ENCODE results near the gene ABO. TPM values are rescaled to one million over a fixed set of nuclear protein-coding genes. Genes with fewer than 3 reads are reported as not detected.

Gene ABO
- total and polyA plus RNA-seq, 9 donors, result 16.0 to 27.7 (median 21.1) TPM

DNA sequence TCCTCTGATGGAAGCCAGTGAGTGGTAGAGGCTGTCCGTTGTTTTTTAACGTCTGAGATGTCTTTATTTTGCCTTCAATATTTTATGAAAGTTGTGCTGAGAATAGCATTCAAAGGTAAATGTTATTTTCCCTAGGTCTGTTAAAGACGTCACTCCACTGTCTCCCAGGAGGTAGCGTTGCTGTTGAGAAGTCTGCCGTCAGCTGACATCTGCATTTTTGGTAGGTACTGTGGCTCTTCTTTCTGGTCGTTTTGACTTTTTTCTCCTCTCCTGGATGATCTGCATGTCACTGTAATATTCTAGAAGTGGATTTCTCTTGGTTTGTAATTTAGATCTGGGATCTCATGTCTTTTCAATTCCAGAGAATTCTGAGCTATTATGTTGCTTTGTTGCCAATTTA, 34.6 kb upstream of the ABO start:
- no peaks in the 10 kb centered on the region for H3K4me1 ChIP-seq (ENCODE audit: insufficient read depth)
- DNase-seq, result no peak
- 76 to 83% (median 81%) methylated on average over 6 of the region's 6 CpGs for WGBS, 3 donors
- H3K36me3 ChIP-seq, result no peaks in the 10 kb centered on the region
- H3K27me3 ChIP-seq, result no peaks in the 10 kb centered on the region
- intact Hi-C loops (cut with DNase I), result no loop called here
- no peak overlapping the region for H3K4me3 ChIP-seq
- no peak for TF ChIP-seq EP300 (IDR thresholded peaks at IDR 0.05)
- TF ChIP-seq, protein P1, sequence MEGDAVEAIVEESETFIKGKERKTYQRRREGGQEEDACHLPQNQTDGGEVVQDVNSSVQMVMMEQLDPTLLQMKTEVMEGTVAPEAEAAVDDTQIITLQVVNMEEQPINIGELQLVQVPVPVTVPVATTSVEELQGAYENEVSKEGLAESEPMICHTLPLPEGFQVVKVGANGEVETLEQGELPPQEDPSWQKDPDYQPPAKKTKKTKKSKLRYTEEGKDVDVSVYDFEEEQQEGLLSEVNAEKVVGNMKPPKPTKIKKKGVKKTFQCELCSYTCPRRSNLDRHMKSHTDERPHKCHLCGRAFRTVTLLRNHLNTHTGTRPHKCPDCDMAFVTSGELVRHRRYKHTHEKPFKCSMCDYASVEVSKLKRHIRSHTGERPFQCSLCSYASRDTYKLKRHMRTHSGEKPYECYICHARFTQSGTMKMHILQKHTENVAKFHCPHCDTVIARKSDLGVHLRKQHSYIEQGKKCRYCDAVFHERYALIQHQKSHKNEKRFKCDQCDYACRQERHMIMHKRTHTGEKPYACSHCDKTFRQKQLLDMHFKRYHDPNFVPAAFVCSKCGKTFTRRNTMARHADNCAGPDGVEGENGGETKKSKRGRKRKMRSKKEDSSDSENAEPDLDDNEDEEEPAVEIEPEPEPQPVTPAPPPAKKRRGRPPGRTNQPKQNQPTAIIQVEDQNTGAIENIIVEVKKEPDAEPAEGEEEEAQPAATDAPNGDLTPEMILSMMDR (IDR thresholded peaks at IDR 0.05), result no peak
- no peak for TF ChIP-seq POLR2A (IDR thresholded peaks at IDR 0.05)
- H3K9me3 ChIP-seq, result no peaks in the 10 kb centered on the region
- H3K27ac ChIP-seq, result no peak overlapping the region

DNA sequence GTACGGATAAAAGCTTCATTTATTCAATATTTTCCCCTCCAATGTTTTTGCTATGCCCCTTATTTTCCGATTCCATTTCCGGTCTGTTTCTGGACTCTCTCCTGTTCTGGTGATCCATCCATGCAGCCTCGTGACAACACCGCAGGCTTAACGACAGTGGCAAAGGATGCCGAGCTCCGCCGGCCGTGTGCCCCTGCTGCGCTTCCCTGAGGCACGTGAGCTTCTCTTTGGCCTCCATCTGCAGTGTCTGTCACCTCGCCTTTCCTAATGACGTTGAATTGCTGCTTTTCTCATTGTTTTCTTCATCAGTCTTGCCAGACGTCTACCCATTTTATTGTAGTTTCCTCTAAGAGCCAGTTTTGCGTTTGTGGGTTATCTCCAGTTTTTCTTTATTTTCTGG, 32.3 kb upstream of the ABO start:
- TF ChIP-seq POLR2A (IDR thresholded peaks at IDR 0.05), result no peak
- TF ChIP-seq EP300 (IDR thresholded peaks at IDR 0.05), result no peak
- no peak overlapping the region for H3K4me3 ChIP-seq
- H3K27me3 ChIP-seq, result no peaks in the 10 kb centered on the region
- H3K36me3 ChIP-seq, result no peaks in the 10 kb centered on the region
- H3K9me3 ChIP-seq, result no peaks in the 10 kb centered on the region
- intact Hi-C loops (cut with DNase I), result no loop called here
- H3K27ac ChIP-seq, result no peak overlapping the region
- H3K4me1 ChIP-seq (ENCODE audit: insufficient read depth), result no peaks in the 10 kb centered on the region
- 67 to 73% (median 67%) methylated on average over 16 of the region's 16 CpGs for WGBS, 3 donors
- DNase-seq, result no peak

DNA sequence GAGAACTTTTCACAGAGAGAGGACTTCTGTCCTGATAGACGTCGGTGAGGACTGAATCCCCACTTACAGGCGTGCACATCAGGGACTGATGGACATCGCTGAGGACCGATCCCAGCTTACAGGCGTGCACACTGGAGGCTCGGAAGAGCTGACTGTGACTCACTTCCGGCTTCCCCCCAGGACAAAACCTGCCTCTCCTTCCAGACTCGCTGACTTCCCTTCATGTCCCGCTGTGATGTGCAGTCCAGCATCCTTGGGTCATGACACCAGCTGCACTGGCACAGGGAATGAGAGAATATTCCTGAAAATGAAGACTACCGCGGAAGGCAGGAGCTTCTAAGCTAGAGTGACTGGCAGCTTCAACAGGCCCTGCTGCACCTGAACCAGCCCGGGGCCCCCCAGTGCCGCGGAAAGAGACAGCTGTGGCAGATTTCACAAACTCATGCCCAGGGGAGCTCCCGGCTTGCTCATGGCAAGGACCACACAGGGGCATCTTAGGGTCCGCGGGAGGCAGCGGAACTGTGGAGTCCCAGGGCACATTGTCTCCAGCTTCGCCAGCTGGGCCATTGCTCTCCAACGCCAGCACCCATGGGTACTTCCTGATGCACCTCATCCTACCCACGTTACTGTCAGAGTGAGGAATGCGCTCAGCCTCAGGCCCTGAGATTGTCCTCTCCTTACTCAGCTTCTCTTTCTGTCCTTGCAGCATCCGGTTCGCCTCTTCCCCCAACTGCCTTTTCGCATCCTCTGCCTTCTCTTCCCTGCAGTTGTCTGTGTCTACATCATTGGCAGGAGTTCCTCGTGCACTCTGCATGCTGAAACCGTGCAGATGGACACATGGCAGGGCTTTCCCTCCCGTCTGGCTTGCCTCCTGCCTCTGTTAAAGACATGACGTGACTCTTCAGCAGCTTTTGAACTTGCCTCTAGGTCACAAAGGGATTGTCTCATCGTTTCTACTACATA, 31.5 kb upstream of the ABO start:
- Histone ChIP-seq H3K27ac (no peak overlapping the region), H3K4me1 (ENCODE audit: insufficient read depth) (no peaks in the 10 kb centered on the region), H3K4me3 (no peak overlapping the region), H3K9me3 (no peaks in the 10 kb centered on the region), H3K36me3 (no peaks in the 10 kb centered on the region), H3K27me3 (no peaks in the 10 kb centered on the region)
- intact Hi-C loops (cut with DNase I), result no loop called here
- TF ChIP-seq, protein P1 (IDR thresholded peaks at IDR 0.05), result no peak
- TF ChIP-seq EP300 (IDR thresholded peaks at IDR 0.05) (no peak), POLR2A (IDR thresholded peaks at IDR 0.05) (no peak)
- DNase-seq, result no peak
- 66 to 73% (median 68%) methylated on average over 29 to 31 of the region's 31 CpGs for WGBS, 3 donors

DNA sequence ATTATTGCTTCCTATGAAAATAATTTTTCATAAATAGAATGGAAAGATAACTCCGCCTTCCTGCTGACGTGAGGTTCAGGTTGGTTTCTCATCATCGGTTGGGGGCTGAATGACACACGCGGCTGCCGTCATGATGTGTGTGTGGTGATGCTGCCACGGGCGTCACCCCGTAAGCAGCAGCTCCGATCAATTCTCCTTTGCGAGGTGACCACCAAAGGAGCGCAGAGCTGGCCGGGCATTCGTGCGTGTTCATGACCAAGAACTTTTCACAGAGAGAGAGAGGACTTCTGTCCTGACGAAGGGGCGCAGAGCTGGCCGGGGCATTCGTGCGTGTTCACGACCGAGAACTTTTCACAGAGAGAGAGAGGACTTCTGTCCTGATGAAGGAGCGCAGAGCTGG, 30.7 kb upstream of the ABO start:
- no peaks in the 10 kb centered on the region for H3K27me3 ChIP-seq
- no peak overlapping the region for H3K4me3 ChIP-seq
- no peaks in the 10 kb centered on the region for H3K4me1 ChIP-seq (ENCODE audit: insufficient read depth)
- TF ChIP-seq EP300 (IDR thresholded peaks at IDR 0.05) (no peak), POLR2A (IDR thresholded peaks at IDR 0.05) (no peak)
- TF ChIP-seq, protein P1 (IDR thresholded peaks at IDR 0.05), result no peak
- no peak overlapping the region for H3K27ac ChIP-seq
- no peaks in the 10 kb centered on the region for H3K36me3 ChIP-seq
- DNase-seq, result no peak
- H3K9me3 ChIP-seq, result no peaks in the 10 kb centered on the region
- intact Hi-C loops (cut with DNase I), result no loop called here
- WGBS, 3 donors, result 77 to 82% (median 77%) methylated on average over 22 to 23 of the region's 23 CpGs

Data from ovary (tissue), 9 donors.